RWPE2 (cell line): ENCODE measurements around the gene KCNJ11.

Source experiments
- ATAC-seq: fragments of 200-7000 bp; cut with Tn5 transposase; 3 replicates; pipeline ENCODE4 v1.9.1; 2021; ENCODE audit warnings: low read depth
- DNase-seq: peaks from one replicate; pipeline ENCODE4 v3.0.0-alpha.2; 2020; ENCODE audit warnings: low spot score
- H3K27ac ChIP-seq: fragments of 450-650 bp; 2 replicates; pipeline ENCODE4 v1.5.1; 2017; ENCODE audit warnings: mild to moderate bottlenecking; ENCODE audit not compliant: poor library complexity, severe bottlenecking
- H3K27me3 ChIP-seq: fragments of 250-450 bp; sonication (Bioruptor Pico); 2 replicates; pipeline ENCODE4 v1.5.1; 2021; ENCODE audit warnings: mild to moderate bottlenecking, moderate library complexity; ENCODE audit not compliant: insufficient read depth, poor library complexity, severe bottlenecking
- H3K36me3 ChIP-seq: fragments of 250-450 bp; sonication (Bioruptor Pico); 2 replicates; pipeline ENCODE4 v1.5.1; 2020; ENCODE audit warnings: low read depth, mild to moderate bottlenecking, moderate library complexity
- H3K4me1 ChIP-seq: fragments of 250-450 bp; sonication (Bioruptor Pico); 2 replicates; pipeline ENCODE4 v1.5.1; 2021; ENCODE audit warnings: mild to moderate bottlenecking, moderate library complexity; ENCODE audit not compliant: insufficient read depth, poor library complexity, severe bottlenecking
- H3K4me3 ChIP-seq: fragments of 250-450 bp; sonication (Bioruptor Pico); 2 replicates; pipeline ENCODE4 v1.5.1; 2021; ENCODE audit warnings: mild to moderate bottlenecking, moderate library complexity; ENCODE audit not compliant: severe bottlenecking
- H3K9me3 ChIP-seq: fragments of 250-450 bp; sonication (Bioruptor Pico); 2 replicates; pipeline ENCODE4 v1.5.1; 2021; ENCODE audit warnings: mild to moderate bottlenecking, moderate library complexity; ENCODE audit not compliant: severe bottlenecking
- CTCF ChIP-seq: fragments of 450-650 bp; IDR thresholded peaks from one replicate; pipeline ENCODE4 v1.5.1; 2017; ENCODE audit warnings: mild to moderate bottlenecking, moderate library complexity; ENCODE audit not compliant: poor library complexity, severe bottlenecking

Gene KCNJ11

DNA sequence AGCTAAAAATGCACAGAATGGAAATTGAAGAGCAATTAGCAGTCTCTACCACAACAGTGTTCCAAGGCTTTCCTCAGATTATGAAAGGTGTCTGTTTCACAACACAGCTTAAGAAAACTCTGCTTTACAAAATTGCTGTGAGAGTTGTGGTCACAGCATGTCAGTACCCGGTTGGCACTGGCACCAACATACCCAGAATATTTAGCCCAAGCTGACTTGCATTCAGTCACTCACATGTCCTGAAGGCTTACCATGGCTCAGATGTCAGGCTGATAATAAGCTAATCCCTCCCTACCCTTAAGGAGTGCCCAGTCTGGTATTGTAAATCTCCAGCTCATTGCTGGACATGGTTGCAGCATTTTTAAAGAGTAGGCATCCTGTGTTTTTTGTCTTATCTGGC is 22.0 kb downstream of the KCNJ11 start:
- Histone ChIP-seq H3K36me3 (peaks cover 33% of the 10 kb centered on the region), H3K9me3 (peaks cover 9% of the 10 kb centered on the region), H3K4me3 (no peak overlapping the region), H3K27me3 (no peaks in the 10 kb centered on the region), H3K27ac (no peak overlapping the region), H3K4me1 (no peaks in the 10 kb centered on the region)
- no peak for DNase-seq
- no peak for TF ChIP-seq CTCF
- no peak for ATAC-seq

DNA sequence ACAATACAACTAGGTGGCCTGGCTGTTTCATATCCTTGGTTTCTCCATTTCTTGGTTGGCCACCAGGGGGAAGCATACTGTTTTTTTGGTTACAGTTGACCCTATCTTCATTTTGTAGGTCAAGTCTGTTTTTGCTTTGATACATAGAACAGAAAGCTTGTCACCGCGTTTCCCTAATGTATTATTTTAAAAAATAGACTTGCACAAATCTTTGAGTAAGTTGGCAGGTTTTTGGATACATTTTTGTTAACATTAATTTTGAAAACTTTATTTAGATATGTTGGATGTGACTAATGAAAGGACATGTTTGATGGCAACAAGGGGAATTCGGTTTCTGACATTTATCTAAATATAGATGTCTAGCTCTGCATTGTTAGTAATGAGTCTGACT is 33.9 kb downstream of the KCNJ11 start:
- Histone ChIP-seq H3K36me3 (peaks cover 6% of the 10 kb centered on the region; the same call in 1 of the 2 replicates), H3K4me3 (no peak overlapping the region), H3K27ac (no peak overlapping the region), H3K4me1 (peaks cover 5% of the 10 kb centered on the region), H3K27me3 (peaks cover 3% of the 10 kb centered on the region), H3K9me3 (no peaks in the 10 kb centered on the region)
- ATAC-seq (no peak; the same call in 2 of the 3 replicates), DNase-seq (no peak)
- peak; percentile 82 for TF ChIP-seq CTCF

- TF ChIP-seq CTCF = no peak
- H3K27me3 ChIP-seq = peaks cover 3% of the 10 kb centered on the region
- peaks cover 5% of the 10 kb centered on the region for H3K4me1 ChIP-seq
- DNase-seq (no peak), ATAC-seq (no peak)
- H3K27ac ChIP-seq = peak overlapping the region; percentile 42
- peaks cover 6% of the 10 kb centered on the region; the same call in 1 of the 2 replicates for H3K36me3 ChIP-seq
- H3K9me3 ChIP-seq = no peaks in the 10 kb centered on the region
- H3K4me3 ChIP-seq = peak overlapping the region; percentile 61
Measured at GRCh38 chr11:17353821-17354600, 34.4 kb downstream of the KCNJ11 start.

DNA sequence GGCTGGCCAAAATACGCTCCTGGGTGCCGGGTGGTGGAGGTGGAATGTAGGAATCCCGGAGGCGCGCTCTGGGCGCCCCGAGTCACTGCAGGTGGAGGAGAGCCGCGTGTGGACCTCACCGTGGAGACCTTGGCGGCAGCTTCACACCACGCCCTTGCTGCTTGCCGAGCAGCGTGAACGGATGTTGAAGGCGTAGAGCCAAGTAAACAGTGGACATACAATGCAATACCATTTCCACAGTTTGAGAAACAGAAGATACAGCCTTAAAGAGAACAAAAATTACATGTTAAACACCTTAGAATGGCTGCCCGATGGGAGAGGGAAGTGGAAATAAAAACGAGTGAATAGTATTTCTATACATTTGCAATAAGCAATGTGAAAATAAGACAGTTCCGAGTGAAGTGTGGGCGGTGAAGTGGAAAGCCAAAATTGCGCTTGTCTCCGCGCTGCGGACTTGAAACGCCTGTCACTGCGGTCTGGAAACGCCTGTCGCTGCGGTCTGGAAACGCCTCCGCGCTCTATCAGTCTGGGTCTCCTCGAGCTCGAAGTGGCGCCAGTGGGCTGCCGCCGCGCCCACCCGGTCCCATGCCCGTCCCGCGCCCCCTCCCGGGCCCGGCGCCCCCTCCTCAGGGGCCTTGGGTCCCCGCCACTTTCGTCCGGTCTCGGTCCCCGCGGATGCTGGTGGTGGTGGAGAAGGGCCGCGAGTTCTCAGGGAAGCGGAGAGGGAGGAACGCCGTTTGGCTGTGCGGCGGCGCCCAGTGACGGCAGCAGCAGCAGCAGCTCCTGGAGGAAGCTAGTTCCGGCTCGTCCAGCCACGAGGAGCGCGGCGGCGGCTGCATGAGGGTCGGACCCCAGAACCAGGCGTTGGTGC is 35.3 kb downstream of the KCNJ11 start:
- peak overlapping the region; percentile 42 for H3K27ac ChIP-seq
- H3K27me3 ChIP-seq = peaks cover 3% of the 10 kb centered on the region
- H3K4me3 ChIP-seq = peak overlapping the region; percentile 61
- no peaks in the 10 kb centered on the region for H3K9me3 ChIP-seq
- DNase-seq (no peak), ATAC-seq (peak; percentile 71)
- no peak for TF ChIP-seq CTCF
- H3K4me1 ChIP-seq = peaks cover 5% of the 10 kb centered on the region
- H3K36me3 ChIP-seq = 0 out of 2 replicates have a peak, but pooled peaks cover 3% of the 10 kb centered on the region
